Retinal pigment epithelial cell (primary cell): Measurements from ENCODE around the gene ANO1.

Source experiments
- DNase-seq: peaks from one replicate; pipeline ENCODE4 v3.0.0-alpha.2; 2010; ENCODE audit warnings: low read depth
- H3K4me3 ChIP-seq: 2 replicates; pipeline ENCODE4 v1.5.1; 2011; ENCODE audit warnings: mild to moderate bottlenecking, low read length, control low read depth, moderate library complexity
- CTCF ChIP-seq: conservative IDR thresholded peaks from 2 replicates; pipeline ENCODE4 v1.5.1; 2011; ENCODE audit warnings: low read depth, low read length, control low read depth, inconsistent platforms

ANO1 gene

DNA sequence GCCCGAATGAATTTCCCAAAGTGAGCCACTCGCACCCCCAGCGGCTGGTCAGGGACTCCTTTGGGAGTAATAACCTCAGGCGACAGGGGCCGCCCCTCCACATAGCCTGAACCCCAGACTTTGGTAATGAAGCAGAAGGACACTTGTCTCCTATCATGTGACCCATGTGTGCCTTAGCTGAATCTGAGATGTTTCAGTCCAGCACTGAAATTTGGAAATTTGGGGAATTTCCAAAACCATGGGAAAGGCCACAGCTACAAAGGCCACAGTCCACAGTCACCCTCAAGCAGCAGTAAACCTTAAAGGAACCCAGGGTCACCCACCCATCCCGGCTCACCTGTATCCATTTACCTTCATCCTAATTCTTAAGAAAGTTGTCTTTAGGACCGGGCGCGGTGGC lies 73.6 kb downstream of the ANO1 start:
- no peak overlapping the region for H3K4me3 ChIP-seq
- TF ChIP-seq CTCF, result no peak
- no peak for DNase-seq

GRCh38 chr11:70153133-70153727 lies 75.1 kb downstream of the ANO1 start:
- TF ChIP-seq CTCF, result no peak

GRCh38 chr11:70155386-70155785 lies 77.3 kb downstream of the ANO1 start:
- no peak overlapping the region for H3K4me3 ChIP-seq
- TF ChIP-seq CTCF, result no peak
- no peak for DNase-seq

More at GRCh38 chr11:70153133-70153727, 75.1 kb downstream of the ANO1 start:
- no peak for DNase-seq
- H3K4me3 ChIP-seq, result no peak overlapping the region

DNA sequence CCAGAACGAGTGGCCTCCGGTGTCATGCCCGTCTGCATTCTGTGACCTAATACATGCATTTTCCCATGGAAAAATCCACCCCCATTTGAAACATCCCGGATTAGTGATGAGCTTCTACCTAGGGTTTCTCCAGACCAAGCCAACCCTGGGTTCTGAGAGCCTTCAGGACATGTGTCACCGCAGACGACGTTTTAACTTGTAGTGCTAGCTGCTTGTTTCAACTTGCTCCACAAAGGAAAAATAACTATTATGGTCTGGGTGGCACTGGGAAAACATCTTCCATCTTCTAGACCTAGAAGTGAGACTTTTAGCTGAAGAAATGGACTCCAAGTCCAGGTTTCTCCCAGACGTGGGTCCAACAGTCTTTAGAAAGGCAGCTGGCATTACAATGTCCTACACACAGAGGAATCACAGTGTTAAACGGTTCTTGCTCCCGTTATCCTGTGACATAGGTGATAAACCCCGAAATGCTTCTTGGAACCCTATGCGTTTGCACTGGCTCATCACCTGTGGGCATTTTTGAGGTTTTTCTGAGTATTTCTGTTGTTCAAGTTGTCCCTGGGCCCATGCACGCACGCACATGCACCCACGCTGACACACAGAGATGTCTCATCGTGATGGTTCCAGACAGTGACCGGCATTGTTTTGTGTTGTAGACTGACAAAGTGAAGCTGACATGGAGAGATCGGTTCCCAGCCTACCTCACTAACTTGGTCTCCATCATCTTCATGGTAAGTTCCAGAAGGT lies 78.3 kb downstream of the ANO1 start:
- no peak for DNase-seq
- no peak for TF ChIP-seq CTCF
- H3K4me3 ChIP-seq, result no peak overlapping the region

GRCh38 chr11:70158201-70158600 lies 80.1 kb downstream of the ANO1 start:
- TF ChIP-seq CTCF, result peak; percentile 48
- DNase-seq, result no peak
- H3K4me3 ChIP-seq, result no peak overlapping the region

DNA sequence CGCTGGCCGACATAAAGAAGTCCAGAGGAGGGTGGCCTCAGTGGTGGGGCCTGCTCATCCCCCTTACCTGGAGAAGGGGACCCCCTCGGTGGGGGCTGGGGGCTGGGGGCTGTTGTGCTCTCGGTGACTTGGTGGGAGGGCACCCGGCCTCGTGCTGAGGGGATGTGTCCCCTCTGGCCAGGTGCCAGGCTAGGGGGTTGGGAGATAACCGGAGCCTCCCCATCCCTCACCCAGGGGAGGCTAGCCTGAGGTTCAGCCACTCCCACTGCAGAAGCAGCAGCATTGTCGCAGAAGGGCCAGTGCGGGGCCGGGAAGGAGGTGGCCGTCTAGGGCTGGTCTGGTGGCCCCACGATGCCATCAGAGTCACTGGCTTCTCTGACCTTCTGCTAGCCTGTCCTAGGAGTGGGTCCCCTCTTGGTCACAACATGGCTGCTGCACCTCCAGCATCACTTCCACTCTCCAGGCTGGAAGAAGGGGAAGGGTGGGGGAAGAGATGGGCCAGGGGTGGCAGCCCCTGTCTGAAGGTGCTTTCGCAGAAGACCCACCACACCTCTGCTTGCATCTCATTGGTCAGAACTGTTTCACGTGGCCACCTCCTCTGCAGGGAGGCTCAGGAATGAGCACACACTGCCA lies 80.8 kb downstream of the ANO1 start:
- no peak for TF ChIP-seq CTCF
- H3K4me3 ChIP-seq, result no peak overlapping the region
- no peak for DNase-seq
